HepG2 (cell line): Measurements from ENCODE around the gene AXIN1. TPM values are rescaled to one million over a fixed set of nuclear protein-coding genes. Genes with fewer than 3 reads are reported as not detected.

Source experiments
- ARNT ChIP-seq: fragments of 450-650 bp; IDR thresholded peaks from 2 replicates; pipeline ENCODE4 v1.6.1; 2017
- DPF2 ChIP-seq: sonication (generic); formaldehyde crosslinking; IDR thresholded peaks from 2 replicates; pipeline ENCODE4 v1.4.0; 2020; ENCODE audit warnings: mild to moderate bottlenecking, low read depth, missing genetic modification reagents, borderline replicate concordance
- JARID2 ChIP-seq: sonication (generic); formaldehyde crosslinking; IDR thresholded peaks from 2 replicates; pipeline ENCODE4 v1.8.1; 2023; ENCODE audit warnings: missing genetic modification reagents, inconsistent platforms; ENCODE audit not compliant: insufficient replicate concordance
- MAZ ChIP-seq, 2 experiments: sonication (generic) in 1 of 2; formaldehyde crosslinking in 1 of 2; IDR thresholded peaks; 2 replicates each; pipeline versions ENCODE4 v1.5.0 to v1.6.1; 2012 to 2020; ENCODE audit warnings: low read depth in 2 of 2, mild to moderate bottlenecking in 2 of 2, borderline replicate concordance in 1 of 2, improper control_type of control experiment in 1 of 2, low read length in 1 of 2, missing genetic modification reagents in 1 of 2, moderate library complexity in 1 of 2
- NBN ChIP-seq: fragments of 450-650 bp; conservative IDR thresholded peaks from 2 replicates; pipeline ENCODE4 v1.6.1; 2017
- SRSF4 ChIP-seq: fragments of 200-400 bp; formaldehyde crosslinking; IDR thresholded peaks from one replicate; pipeline ENCODE4 v1.6.1; 2018; ENCODE audit warnings: mild to moderate bottlenecking, low read depth, low read length, moderate library complexity; ENCODE audit not compliant: poor library complexity, severe bottlenecking
- SRY ChIP-seq: sonication (generic); formaldehyde crosslinking; IDR thresholded peaks from 2 replicates; pipeline ENCODE4 v1.8.0; 2022; ENCODE audit warnings: mild to moderate bottlenecking, missing genetic modification reagents
- TAF15 ChIP-seq: fragments of 200-400 bp; formaldehyde crosslinking; IDR thresholded peaks from one replicate; pipeline ENCODE4 v1.6.1; 2018; ENCODE audit warnings: mild to moderate bottlenecking, low read depth, low read length; ENCODE audit not compliant: poor library complexity, severe bottlenecking
- THAP11 ChIP-seq: IDR thresholded peaks from 2 replicates; pipeline ENCODE4 v1.6.1; 2016; ENCODE audit warnings: missing biosample characterization, missing genetic modification reagents
- ZBTB4 ChIP-seq: sonication (generic); formaldehyde crosslinking; IDR thresholded peaks from 2 replicates; pipeline ENCODE4 v1.4.0; 2020; ENCODE audit warnings: missing genetic modification reagents, mild to moderate bottlenecking, borderline replicate concordance
- ZKSCAN8 ChIP-seq: IDR thresholded peaks from 2 replicates; pipeline ENCODE4 v1.6.1; 2016; ENCODE audit warnings: borderline replicate concordance, missing genetic modification reagents, missing compliant biosample characterization
- ZMYM3 ChIP-seq: sonication (generic); formaldehyde crosslinking; IDR thresholded peaks from 2 replicates; pipeline ENCODE4 v1.5.1; 2020; ENCODE audit warnings: mild to moderate bottlenecking, missing genetic modification reagents
- ZNF18 ChIP-seq: sonication (generic); formaldehyde crosslinking; IDR thresholded peaks from 2 replicates; pipeline ENCODE4 v1.8.0; 2022; ENCODE audit warnings: mild to moderate bottlenecking, missing genetic modification reagents; ENCODE audit not compliant: insufficient replicate concordance
- ZNF234 ChIP-seq: sonication (generic); formaldehyde crosslinking; conservative IDR thresholded peaks from 2 replicates; pipeline ENCODE4 v1.5.1; 2020; ENCODE audit warnings: mild to moderate bottlenecking, missing genetic modification reagents
- ZNF740 ChIP-seq: sonication (generic); formaldehyde crosslinking; IDR thresholded peaks from 2 replicates; pipeline ENCODE4 v1.4.0; 2020; ENCODE audit warnings: missing genetic modification reagents
- ZNF841 ChIP-seq: sonication (generic); formaldehyde crosslinking; IDR thresholded peaks from 2 replicates; pipeline ENCODE4 v1.8.1; 2023; ENCODE audit warnings: missing genetic modification reagents, borderline replicate concordance
- ZSCAN31 ChIP-seq: sonication (generic); formaldehyde crosslinking; IDR thresholded peaks from 2 replicates; pipeline ENCODE4 v1.5.0; 2020; ENCODE audit warnings: low read depth, mild to moderate bottlenecking, missing genetic modification reagents
- polyA plus RNA-seq, 8 experiments: library from polyadenylated mRNA; depleted of rRNA in 3 of 8; stranded (reverse) in 7 of 8; unstranded in 1 of 8; fragments of >200 nt; fragmentation: Illumina TruSeq in 4 of 8; extraction: Trizol in 4 of 8; gene quantifications; 2 replicates each; pipeline versions ENCODE4 v1.2.1 to v1.2.3, GENCODE V29; 2011 to 2016; ENCODE audit warnings: low read depth in 4 of 8, missing spikeins in 1 of 8, mixed read lengths in 1 of 8; ENCODE audit not compliant: insufficient read depth in 1 of 8
- total RNA-seq, 5 experiments: library from RNA; depleted of rRNA; stranded (reverse); fragments of >200 nt; fragmentation: Illumina TruSeq; extraction: Trizol; gene quantifications; 2 replicates each; pipeline ENCODE4 v1.2.3, GENCODE V29; 2016; ENCODE audit warnings: low read depth in 1 of 5
- TF ChIP-seq, protein P1 (sequence below): IDR thresholded peaks from 2 replicates; pipeline ENCODE4 v1.6.1; 2016; ENCODE audit warnings: low read depth, control low read depth
- TF ChIP-seq, protein P2 (sequence below): IDR thresholded peaks from 2 replicates; pipeline ENCODE4 v1.6.1; 2016; ENCODE audit warnings: mild to moderate bottlenecking, missing biosample characterization, missing genetic modification reagents
- TF ChIP-seq, protein P3 (sequence below): IDR thresholded peaks from 2 replicates; pipeline ENCODE4 v1.6.1; 2016; ENCODE audit warnings: control low read depth

The AXIN1 gene
- total and polyA plus RNA-seq, 2 of the 13 experiments (the other 11 are each of a cell fraction or from before 2014, with no cell fraction given), result 24.0 to 26.0 TPM

DNA sequence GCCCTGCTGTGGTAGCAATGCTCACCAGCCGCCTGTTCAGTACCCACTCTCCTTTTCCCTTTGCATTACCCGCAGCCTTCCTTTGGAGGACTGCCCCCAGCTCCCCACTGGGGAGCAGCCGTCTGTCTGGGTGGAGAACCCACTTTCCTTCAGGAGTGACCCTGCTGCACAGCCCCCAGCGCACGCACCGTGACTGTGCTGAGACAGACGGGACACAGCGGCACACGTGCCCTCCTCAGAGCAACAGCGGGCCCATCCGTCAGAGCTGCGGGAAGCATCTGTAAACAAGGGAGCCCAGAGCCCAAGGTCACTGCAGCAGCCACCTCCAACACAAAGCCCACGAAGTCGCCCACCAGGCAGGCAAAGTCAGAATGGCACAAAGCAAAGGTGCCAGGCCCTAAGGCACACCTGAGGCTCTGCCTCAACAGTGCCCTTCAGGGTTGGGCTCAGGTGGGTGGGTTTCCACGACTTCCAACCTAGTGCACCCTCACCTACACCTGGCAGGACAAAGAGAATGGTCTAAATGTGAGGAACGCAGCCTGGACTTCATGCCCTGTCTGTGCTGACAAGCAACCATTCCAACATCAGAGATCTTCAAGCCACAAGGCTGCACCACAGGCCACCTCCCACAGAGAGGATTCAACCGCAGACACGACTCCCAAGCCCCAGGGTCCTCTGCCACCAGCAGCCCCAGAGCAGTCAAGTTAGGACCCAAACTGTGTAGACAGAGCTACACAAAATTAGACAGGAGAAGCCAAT is 9.9 kb downstream of the AXIN1 start (continued):
- TF ChIP-seq ZBTB4 (CRISPR knock-in tag) (peak; percentile 98), ZNF234 (CRISPR knock-in tag) (no peak), ARNT (no peak), THAP11 (CRISPR knock-in tag) (peak; percentile 61), SRSF4 (no peak), DPF2 (CRISPR knock-in tag) (peak; percentile 77; the same call in 1 of the 2 replicates), TAF15 (peak; percentile 73), ZNF18 (CRISPR knock-in tag) (no peak), ZSCAN31 (CRISPR knock-in tag) (peak; percentile 34; the same call in 1 of the 2 replicates), ZMYM3 (CRISPR knock-in tag) (peak; percentile 83), MAZ (IDR thresholded peaks at IDR 0.05; ENCODE audit: borderline replicate concordance, low read depth, low read length) (no peak), MAZ (CRISPR knock-in tag; IDR thresholded peaks at IDR 0.05; ENCODE audit: low read depth) (0 out of 2 replicates have a peak, but pooled peaks have one; percentile 67), JARID2 (CRISPR knock-in tag) (no peak), NBN (no peak), ZNF740 (CRISPR knock-in tag) (no peak), SRY (CRISPR knock-in tag) (peak; percentile 88), ZNF841 (CRISPR knock-in tag) (no peak), ZKSCAN8 (CRISPR knock-in tag) (peak; percentile 37; the same call in 1 of the 2 replicates)
- TF ChIP-seq, protein P1, sequence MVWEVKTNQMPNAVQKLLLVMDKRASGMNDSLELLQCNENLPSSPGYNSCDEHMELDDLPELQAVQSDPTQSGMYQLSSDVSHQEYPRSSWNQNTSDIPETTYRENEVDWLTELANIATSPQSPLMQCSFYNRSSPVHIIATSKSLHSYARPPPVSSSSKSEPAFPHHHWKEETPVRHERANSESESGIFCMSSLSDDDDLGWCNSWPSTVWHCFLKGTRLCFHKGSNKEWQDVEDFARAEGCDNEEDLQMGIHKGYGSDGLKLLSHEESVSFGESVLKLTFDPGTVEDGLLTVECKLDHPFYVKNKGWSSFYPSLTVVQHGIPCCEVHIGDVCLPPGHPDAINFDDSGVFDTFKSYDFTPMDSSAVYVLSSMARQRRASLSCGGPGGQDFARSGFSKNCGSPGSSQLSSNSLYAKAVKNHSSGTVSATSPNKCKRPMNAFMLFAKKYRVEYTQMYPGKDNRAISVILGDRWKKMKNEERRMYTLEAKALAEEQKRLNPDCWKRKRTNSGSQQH (CRISPR knock-in tag), result no peak; the same call in 1 of the 2 replicates
- TF ChIP-seq, protein P2, sequence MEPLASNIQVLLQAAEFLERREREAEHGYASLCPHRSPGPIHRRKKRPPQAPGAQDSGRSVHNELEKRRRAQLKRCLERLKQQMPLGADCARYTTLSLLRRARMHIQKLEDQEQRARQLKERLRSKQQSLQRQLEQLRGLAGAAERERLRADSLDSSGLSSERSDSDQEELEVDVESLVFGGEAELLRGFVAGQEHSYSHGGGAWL (CRISPR knock-in tag), result peak; percentile 70
- TF ChIP-seq, protein P3, sequence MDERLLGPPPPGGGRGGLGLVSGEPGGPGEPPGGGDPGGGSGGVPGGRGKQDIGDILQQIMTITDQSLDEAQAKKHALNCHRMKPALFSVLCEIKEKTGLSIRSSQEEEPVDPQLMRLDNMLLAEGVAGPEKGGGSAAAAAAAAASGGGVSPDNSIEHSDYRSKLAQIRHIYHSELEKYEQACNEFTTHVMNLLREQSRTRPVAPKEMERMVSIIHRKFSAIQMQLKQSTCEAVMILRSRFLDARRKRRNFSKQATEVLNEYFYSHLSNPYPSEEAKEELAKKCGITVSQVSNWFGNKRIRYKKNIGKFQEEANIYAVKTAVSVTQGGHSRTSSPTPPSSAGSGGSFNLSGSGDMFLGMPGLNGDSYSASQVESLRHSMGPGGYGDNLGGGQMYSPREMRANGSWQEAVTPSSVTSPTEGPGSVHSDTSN, result no peak
